Endothelial cell of umbilical vein (primary cell): ENCODE data around the gene EDARADD. TPM values are rescaled to one million over a fixed set of nuclear protein-coding genes. Genes with fewer than 3 reads are reported as not detected.

Experiments
- BruUV-seq: library from RNA; stranded (reverse); fragments of 400-500 nt; replicated peaks from 2 replicates; lab custom pipeline; 2021; lab: Mats Ljungman, UMichigan
- CTCF ChIA-PET: fragments of 300-600, 350-600 bp; sonication (Branson Sonifier 250); formaldehyde crosslinking; loops from one replicate; lab custom pipeline; 2021; ENCODE audit warnings: antibody characterized with exemption, inconsistent platforms; lab: Charles Lee
- POLR2A ChIA-PET: fragments of 300-600, 350-600 bp; sonication (Branson Sonifier 250); formaldehyde crosslinking; loops from one replicate; lab custom pipeline; 2021; ENCODE audit warnings: antibody characterized with exemption, inconsistent platforms; lab: Charles Lee
- DNase-seq: peaks from one replicate; pipeline ENCODE4 v3.0.0-alpha.2; 2011; ENCODE audit warnings: low read depth, low spot score
- FAIRE-seq: peaks from 2 replicates; lab custom pipeline; 2011; peaks lifted over from hg19 to GRCh38; lab: Jason Lieb, UNC
- H2AFZ ChIP-seq: 2 replicates; pipeline ENCODE4 v1.6.0; 2012; ENCODE audit warnings: low read depth, low read length, control low read depth, inconsistent platforms
- H3K27ac ChIP-seq: 2 replicates; pipeline ENCODE4 v1.5.1; 2011; ENCODE audit warnings: low read depth, mild to moderate bottlenecking, control low read depth, low read length, moderate library complexity; ENCODE audit not compliant: insufficient read depth
- H3K27me3 ChIP-seq, 2 experiments: 2 replicates each; pipeline versions ENCODE4 v1.6.0 to v1.6.1; 2011; ENCODE audit warnings: low read length in 2 of 2, mixed read lengths in 1 of 2; ENCODE audit not compliant: control insufficient read depth in 2 of 2, insufficient read depth in 2 of 2
- H3K36me3 ChIP-seq, 2 experiments: 2 replicates in 1 of 2; 3 replicates in 1 of 2; pipeline ENCODE4 v1.5.1; 2011; ENCODE audit warnings: low read length in 2 of 2, mild to moderate bottlenecking in 1 of 2, moderate library complexity in 1 of 2; ENCODE audit not compliant: control insufficient read depth in 2 of 2, insufficient read depth in 2 of 2; ENCODE audit errors: extremely low read depth in 1 of 2
- H3K4me1 ChIP-seq: 3 replicates; pipeline ENCODE4 v1.5.1; 2011; ENCODE audit warnings: mild to moderate bottlenecking, low read length; ENCODE audit not compliant: control insufficient read depth, insufficient read depth; ENCODE audit errors: extremely low read depth
- H3K4me2 ChIP-seq: 2 replicates; pipeline ENCODE4 v1.6.1; 2011; ENCODE audit warnings: low read length, control low read depth, mixed read lengths; ENCODE audit not compliant: insufficient read depth
- H3K4me3 ChIP-seq, 3 experiments: fragments of 200-600 bp in 1 of 3; sonication (generic), shearing (Covaris generic) in 1 of 3; replicated peaks in 1 of 3; 2 replicates each; pipeline ENCODE4 v1.5.1; 2011 to 2016; ENCODE audit warnings: control low read depth in 3 of 3, low read length in 3 of 3, mild to moderate bottlenecking in 2 of 3, inconsistent platforms in 1 of 3, low read depth in 1 of 3, moderate library complexity in 1 of 3; ENCODE audit not compliant: insufficient read depth in 1 of 3
- H3K79me2 ChIP-seq: 2 replicates; pipeline ENCODE4 v1.6.0; 2012; ENCODE audit warnings: low read length, inconsistent platforms; ENCODE audit not compliant: control insufficient read depth, insufficient read depth
- H3K9ac ChIP-seq: replicated peaks from 2 replicates; pipeline ENCODE3; 2011; ENCODE audit warnings: low read length, control low read depth; ENCODE audit not compliant: insufficient read depth; ENCODE audit errors: extremely low read depth
- H3K9me1 ChIP-seq: replicated peaks from 3 replicates; pipeline ENCODE4 v1.6.0; 2011; ENCODE audit warnings: mild to moderate bottlenecking, low read length; ENCODE audit not compliant: control insufficient read depth, insufficient read depth; ENCODE audit errors: extremely low read depth
- H3K9me3 ChIP-seq: replicated peaks from 2 replicates; pipeline ENCODE4 v1.5.1; 2012; ENCODE audit warnings: low read length, inconsistent platforms; ENCODE audit not compliant: control insufficient read depth, insufficient read depth
- H4K20me1 ChIP-seq: replicated peaks from 2 replicates; pipeline ENCODE3; 2011; ENCODE audit warnings: mild to moderate bottlenecking, low read length; ENCODE audit not compliant: control insufficient read depth, insufficient read depth; ENCODE audit errors: extremely low read depth
- CTCF ChIP-seq, 2 donors: IDR thresholded peaks; 1 replicate in 1 of 2; 2 replicates in 1 of 2; pipeline ENCODE4 v1.5.1; 2011; ENCODE audit warnings: low read length in 2 of 2, mild to moderate bottlenecking in 2 of 2, moderate library complexity in 2 of 2, control low read depth in 1 of 2, inconsistent platforms in 1 of 2, low read depth in 1 of 2; ENCODE audit not compliant: insufficient read depth in 1 of 2; ENCODE audit errors: extremely low read depth in 1 of 2
- EZH2 ChIP-seq: IDR thresholded peaks from 2 replicates; pipeline ENCODE4 v1.6.1; 2012; ENCODE audit warnings: borderline replicate concordance, low read depth, mild to moderate bottlenecking, moderate library complexity, low read length, inconsistent platforms; ENCODE audit not compliant: severe bottlenecking
- FOS ChIP-seq: IDR thresholded peaks from 2 replicates; pipeline ENCODE4 v1.6.1; 2011; ENCODE audit warnings: mild to moderate bottlenecking, low read length, moderate library complexity, borderline replicate concordance; ENCODE audit not compliant: insufficient read depth
- GATA2 ChIP-seq: IDR thresholded peaks from 2 replicates; pipeline ENCODE4 v1.7.0; 2011; ENCODE audit warnings: low read depth, mild to moderate bottlenecking, moderate library complexity, mixed read lengths, low read length; ENCODE audit not compliant: insufficient read length, insufficient read depth
- JUN ChIP-seq: IDR thresholded peaks from 2 replicates; pipeline ENCODE4 v1.6.1; 2011; ENCODE audit warnings: borderline replicate concordance, low read depth; ENCODE audit not compliant: insufficient read length, insufficient read depth
- MAX ChIP-seq: IDR thresholded peaks from 2 replicates; pipeline ENCODE4 v1.6.1; 2011; ENCODE audit not compliant: insufficient read depth, insufficient read length
- MYC ChIP-seq: IDR thresholded peaks from one replicate; pipeline ENCODE4 v1.6.1; 2011; ENCODE audit warnings: mild to moderate bottlenecking, low read depth, low read length
- POLR2A ChIP-seq: IDR thresholded peaks from 2 replicates; pipeline ENCODE4 v1.6.1; 2012; ENCODE audit warnings: low read depth, mild to moderate bottlenecking, control low read depth, low read length
- POLR2AphosphoS5 ChIP-seq: IDR thresholded peaks from 2 replicates; pipeline ENCODE4 v1.6.1; 2012; ENCODE audit warnings: low read depth, mild to moderate bottlenecking, control low read depth, low read length, moderate library complexity; ENCODE audit not compliant: insufficient read depth
- dilution Hi-C: fragments of 300-500 bp; cut with MboI; formaldehyde crosslinking; loops from one replicate; pipeline ENCODE4 v1.15.0; 2019; ENCODE audit warnings: low sequenced_read_pairs; ENCODE audit not compliant: extremely low pct_ligation_motif_present
- intact Hi-C: fragments of 100-400 bp; cut with micrococcal nuclease; formaldehyde crosslinking; loops from one replicate; pipeline ENCODE4 v1.10.0; 2022
- polyA plus RNA-seq, 4 experiments: library from polyadenylated mRNA; depleted of rRNA in 3 of 4; stranded (reverse) in 3 of 4; unstranded in 1 of 4; fragments of >200 nt; gene quantifications; 2 replicates each; pipeline versions ENCODE4 v1.2.1 to v1.2.3, GENCODE V29; 2011 to 2012; ENCODE audit warnings: missing spikeins in 1 of 4
- total RNA-seq: library from RNA; stranded (reverse); gene quantifications from 2 replicates; pipeline ENCODE4 v1.2.3, GENCODE V29; 2021

The EDARADD gene
- total and polyA plus RNA-seq, 2 donors (not counting 3 experiments of a cell fraction or from before 2014, with no cell fraction given): not detected

DNA sequence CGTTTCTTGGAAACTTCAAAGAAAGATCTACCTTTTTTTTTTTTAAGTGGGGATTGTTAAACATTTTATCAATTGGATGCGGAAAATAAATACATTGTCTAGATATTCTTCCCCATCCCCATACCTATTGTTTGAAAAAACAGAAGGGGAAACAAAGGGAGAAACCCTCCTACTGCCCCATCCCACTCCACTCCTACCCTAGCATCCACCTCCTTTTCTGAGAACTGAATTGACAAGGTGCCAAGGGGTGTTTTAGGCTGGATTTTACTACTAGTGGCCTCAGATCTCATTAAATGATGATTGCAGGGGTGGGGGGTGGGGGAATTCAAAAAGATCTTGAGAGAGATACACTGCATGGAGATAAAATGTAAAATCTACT is 2.6 kb downstream of the EDARADD start:
- dilution Hi-C loops (no loop called here), intact Hi-C loops (no loop called here)
- no peak for FAIRE-seq
- H3K4me3 ChIP-seq: no peak overlapping the region
- no peaks in the 10 kb centered on the region for H3K79me2 ChIP-seq
- no peaks in the 10 kb centered on the region for H3K36me3 ChIP-seq
- no peaks in the 10 kb centered on the region for H3K9me1 ChIP-seq
- TF ChIP-seq GATA2 (no peak), EZH2 (no peak), POLR2AphosphoS5 (no peak), POLR2A (no peak), MAX (no peak)
- H3K9ac ChIP-seq: no peak overlapping the region
- no peaks in the 10 kb centered on the region for H4K20me1 ChIP-seq
- H3K27me3 ChIP-seq: peaks cover 21 to 30% of the 10 kb centered on the region in 2 experiments
- BruUV-seq: no TSS peak
- H2AFZ ChIP-seq: no peak overlapping the region
- no peak overlapping the region for H3K4me2 ChIP-seq
- H3K27ac ChIP-seq: no peak overlapping the region
- ChIA-PET CTCF (no interaction called here), POLR2A (no interaction called here)
- no peaks in the 10 kb centered on the region for H3K9me3 ChIP-seq
- peaks cover 3% of the 10 kb centered on the region for H3K4me1 ChIP-seq
- DNase-seq: no peak

DNA sequence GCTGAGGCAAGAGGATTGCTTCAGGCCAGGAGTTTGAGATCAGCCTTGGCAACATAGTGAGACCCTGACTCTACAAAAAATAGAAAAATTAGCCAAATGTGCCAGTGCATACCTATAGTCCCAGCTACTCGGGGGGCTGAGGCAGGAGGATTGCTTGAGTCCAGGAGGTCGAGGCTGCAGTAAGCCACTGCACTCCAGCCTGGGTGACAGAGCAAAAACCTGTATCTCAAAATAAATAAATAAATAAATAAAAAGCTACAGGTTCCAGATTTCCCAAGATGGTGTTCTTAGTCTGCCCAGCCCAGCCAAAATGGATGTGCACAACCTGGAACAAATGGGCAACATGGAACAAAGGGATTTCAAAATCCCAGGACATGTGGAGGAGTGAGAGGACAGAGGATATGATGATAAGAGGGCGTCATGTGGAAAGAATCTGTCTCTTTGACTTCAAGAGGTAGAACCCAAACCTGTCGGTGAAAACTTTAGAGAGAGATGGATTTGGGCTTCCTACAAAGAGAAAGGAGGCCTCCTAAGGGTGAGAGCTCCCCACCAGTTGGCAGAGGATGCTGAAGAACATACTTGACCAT is 3.2 kb downstream of the EDARADD start:
- H4K20me1 ChIP-seq: no peaks in the 10 kb centered on the region
- dilution Hi-C loops (no loop called here), intact Hi-C loops (no loop called here)
- no peak overlapping the region for H3K27ac ChIP-seq
- ChIA-PET POLR2A (no interaction called here), CTCF (no interaction called here)
- TF ChIP-seq JUN (no peak), MYC (no peak), MAX (no peak), FOS (no peak), GATA2 (no peak), POLR2A (no peak), EZH2 (no peak), POLR2AphosphoS5 (no peak), CTCF (IDR thresholded peaks at IDR 0.05; ENCODE audit: extremely low read depth in 1 of 2, insufficient read depth in 1 of 2, low read depth in 1 of 2, low read length in 2 of 2) (no peak)
- no peaks in the 10 kb centered on the region for H3K9me3 ChIP-seq
- BruUV-seq: no TSS peak
- peaks cover 21 to 30% of the 10 kb centered on the region in 2 experiments for H3K27me3 ChIP-seq
- no peak overlapping the region for H3K4me2 ChIP-seq
- H3K4me3 ChIP-seq: no peak overlapping the region
- no peaks in the 10 kb centered on the region for H3K79me2 ChIP-seq
- H3K4me1 ChIP-seq: peaks cover 3% of the 10 kb centered on the region
- H3K9ac ChIP-seq: no peak overlapping the region
- H3K9me1 ChIP-seq: no peaks in the 10 kb centered on the region
- H2AFZ ChIP-seq: no peak overlapping the region
- H3K36me3 ChIP-seq: no peaks in the 10 kb centered on the region
- DNase-seq (no peak), FAIRE-seq (no peak)
